Urothelium cell line (cell line): ENCODE measurements around the gene MGST2.

Experiments used
- DNase-seq: peaks from one replicate; pipeline ENCODE4 v3.0.0; 2011; ENCODE audit warnings: low spot score, mixed read lengths
- FAIRE-seq: peaks from 2 replicates; lab custom pipeline; 2011; peaks lifted over from hg19 to GRCh38; lab: Jason Lieb, UNC

MGST2 gene

DNA sequence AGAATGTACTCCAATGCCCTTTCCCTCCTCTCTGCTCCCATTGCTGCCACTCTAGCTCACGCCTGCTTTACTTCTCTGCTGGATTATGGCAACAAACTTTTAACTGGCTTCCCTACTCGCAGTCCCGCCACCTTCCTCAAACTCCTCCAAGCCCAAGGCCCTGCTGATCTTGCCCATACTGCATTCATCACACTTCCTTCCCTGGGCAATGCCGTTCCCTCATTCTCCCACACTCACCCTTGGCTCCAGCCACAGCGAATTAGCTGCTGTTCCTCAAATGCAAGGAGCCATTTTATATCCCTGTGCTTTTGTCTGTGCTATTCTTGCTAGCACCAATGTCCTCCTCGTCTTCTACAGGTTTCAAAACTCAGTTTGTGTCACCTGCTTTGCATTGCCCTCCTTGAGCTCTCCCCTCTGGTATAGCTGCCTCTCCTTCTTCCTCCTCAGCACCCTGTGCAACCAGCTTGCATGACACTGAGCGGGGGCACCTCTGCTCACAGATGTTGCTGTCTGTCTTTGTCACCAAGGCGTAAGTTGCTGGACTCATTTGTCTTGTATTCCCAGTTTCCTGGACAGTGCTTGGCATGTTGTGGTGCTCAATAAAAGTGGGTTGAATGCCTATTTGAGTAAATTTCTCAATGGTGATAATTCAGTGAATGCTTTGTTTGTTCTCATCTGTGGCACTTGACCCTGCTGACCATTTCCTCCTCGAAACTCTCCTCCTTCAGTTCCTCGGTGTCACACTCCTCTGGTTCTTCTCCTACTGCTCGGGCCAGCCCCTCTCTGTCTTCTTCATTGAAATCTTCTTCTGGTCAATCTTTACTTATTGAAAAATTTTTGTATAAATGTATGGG is 22.4 kb upstream of the MGST2 start:
- FAIRE-seq (no peak), DNase-seq (no peak)

DNA sequence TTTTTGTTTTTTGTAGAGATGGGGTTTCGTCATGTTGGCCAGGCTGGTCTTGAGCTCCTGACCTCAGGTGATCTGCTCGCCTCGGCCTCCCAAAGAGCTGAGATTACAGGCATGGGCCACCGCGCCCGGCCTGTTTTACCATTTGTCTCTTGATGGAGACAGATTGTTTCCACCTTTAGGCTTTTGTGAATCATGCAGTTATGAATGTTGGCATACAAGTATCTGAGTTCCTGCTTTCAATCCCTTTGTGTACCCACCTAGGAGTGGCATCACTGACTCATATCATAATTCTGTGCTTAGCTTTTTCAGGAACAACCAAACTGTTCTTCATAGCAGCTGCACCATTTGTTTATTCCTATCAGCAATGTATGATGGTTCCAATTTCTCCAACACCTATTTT is 20.2 kb upstream of the MGST2 start:
- FAIRE-seq (no peak), DNase-seq (no peak)

DNA sequence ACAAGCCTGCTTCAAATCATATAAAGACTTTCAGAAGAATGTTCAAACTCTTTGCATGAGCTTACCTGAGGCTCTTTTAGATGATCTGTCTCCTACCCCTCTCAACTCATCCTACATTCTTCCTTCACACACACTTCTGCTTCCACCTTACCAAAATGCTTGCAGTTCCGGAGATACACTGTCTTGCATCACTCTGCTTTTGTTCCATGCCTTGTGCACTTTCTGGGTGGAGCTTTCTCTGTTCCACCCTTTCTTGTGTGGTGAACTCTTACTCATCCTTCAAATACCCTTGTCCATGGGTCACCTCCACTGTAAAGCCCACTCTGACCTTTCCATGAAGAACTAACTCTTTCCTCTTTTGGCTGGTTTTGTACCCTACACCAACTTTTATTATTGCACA is 18.4 kb upstream of the MGST2 start:
- DNase-seq (no peak), FAIRE-seq (no peak)

DNA sequence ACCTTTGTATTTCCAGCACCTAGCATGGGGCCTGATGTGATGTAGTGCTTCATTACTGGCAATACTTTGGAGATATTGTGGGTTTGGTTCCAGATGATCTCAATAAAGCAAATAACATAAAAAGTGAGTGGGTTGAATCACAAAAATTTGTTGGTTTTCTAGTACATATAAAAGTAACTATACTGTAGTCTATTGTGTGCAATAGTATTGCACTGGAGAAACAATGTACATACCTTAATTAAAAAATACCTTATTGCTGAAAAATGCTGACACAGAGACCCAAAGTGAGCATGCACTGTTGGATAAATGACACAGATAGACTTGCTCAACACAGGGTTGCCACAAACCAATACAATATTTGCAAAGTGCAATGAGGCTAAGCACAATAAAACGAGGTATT is 17.7 kb upstream of the MGST2 start:
- FAIRE-seq (no peak), DNase-seq (no peak)

DNA sequence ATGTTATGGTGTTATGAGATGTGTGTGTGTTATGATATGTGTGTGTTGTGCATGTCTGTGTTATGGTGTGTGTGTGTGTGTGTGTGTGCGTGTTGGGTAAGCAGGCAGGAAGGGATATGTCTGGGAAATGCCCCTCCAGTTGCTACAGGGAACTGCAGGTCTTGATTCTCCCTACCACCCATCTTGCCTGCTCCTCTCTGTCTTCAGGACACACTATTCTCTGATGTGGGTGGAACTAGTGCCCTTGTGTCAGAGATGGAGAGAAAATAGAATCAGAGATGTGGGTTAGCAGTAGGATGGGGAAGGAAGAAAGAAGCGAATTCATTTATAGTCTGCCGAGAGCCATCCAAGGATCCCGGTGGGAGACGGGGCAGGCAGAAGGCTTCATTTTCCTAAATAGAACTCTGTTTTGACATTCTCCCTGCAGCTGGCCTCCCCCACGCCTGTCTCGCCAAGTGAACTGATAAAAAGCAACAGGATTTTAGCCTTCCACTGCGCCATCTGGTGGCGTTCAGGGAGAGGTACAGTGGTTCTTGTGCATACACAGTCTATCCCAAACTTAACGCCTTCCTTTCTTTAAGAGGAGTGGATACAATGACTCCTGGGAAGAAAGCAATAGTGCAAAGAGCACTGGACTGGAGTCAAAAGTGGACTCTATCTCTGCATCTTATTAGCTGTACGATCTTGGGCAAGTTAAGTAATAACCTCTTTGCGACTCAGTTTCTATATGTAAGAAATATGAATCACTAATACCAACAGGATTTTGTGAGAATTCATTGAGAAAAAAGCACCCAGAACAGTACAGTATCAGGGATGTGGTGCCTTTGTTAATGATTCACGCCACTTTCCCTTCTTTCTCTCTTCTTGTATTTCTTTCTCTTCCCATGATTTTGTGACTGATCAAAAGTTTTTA is 14.1 kb upstream of the MGST2 start:
- DNase-seq (peak; percentile 68), FAIRE-seq (no peak)

DNA sequence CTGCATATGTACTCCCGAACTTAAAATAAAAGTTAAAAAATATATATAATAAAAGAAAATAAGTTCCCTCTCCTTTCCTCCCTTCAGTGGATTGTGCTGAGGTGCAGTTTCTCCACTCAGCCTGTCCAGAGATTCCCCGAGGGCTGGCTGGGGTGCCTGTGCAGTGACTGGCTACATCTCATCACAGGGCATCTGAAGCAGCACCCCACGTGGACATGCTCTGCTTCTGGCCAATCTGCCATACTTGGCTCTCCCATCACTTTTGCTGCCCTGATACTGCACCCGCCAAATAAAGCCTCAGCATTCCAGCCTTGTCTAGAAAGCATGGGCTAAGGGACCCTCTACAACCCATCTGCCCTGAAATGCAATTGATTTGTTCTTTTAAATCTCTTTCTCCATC is 11.1 kb upstream of the MGST2 start:
- DNase-seq (no peak), FAIRE-seq (no peak)

DNA sequence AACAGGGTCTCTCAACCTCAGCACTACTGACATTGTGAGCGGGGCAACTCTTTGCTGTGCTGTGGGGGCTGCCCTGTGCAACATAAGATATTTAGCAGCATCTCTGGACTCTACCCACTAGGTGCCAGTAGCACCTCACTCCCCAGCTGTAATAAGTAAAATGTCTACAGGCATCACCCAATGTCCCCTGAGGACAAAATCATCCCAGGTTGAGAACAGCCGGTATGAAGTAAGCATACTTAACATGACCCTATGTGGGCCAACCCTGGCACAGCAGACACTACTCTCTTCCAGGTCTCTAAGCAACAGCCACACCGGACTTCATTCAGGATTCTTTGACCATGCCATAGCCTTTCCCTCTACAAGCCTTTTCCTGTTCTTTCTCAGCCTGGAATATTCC is 10.5 kb upstream of the MGST2 start:
- FAIRE-seq (no peak), DNase-seq (no peak)

DNA sequence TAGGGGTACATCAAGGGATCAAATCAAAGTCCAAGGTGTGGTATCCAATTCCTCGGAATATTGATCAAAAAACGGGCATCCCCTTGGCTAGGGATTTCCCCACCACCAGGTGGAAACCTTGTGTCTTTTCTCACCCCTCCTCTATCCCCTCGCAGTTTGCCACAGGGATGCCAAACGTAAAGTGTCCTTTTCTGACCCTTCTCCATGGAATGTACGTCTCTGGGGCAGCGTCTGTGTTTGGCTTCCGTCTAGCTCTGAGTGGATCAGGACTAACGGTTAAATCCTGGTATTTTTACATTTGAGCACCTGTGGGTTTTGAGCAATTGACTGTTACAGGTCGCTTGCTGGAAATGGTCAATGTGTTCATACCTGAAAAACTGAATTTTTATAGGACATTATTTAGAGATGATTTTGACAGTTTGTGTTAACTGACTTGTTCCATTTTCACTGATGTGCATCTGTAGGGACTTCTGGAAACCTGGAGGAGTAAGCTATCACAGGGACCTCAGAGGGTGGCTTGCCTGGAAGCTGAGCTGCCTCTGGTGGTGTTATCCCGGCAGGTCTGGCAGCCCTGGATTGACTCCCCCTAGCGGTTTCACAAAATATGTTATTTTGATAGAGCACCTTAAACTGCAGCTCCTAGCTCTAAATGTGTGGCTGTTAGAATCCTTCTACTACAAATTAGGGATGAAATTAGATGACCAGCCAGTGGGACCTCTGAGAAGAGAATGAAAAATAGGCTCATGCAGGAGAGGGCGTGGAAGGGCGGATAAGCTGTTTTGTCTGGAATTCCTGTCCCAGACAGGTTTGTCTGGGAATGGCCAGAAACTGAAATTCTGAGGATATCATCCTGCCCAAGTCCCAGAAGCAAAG is 8.8 kb upstream of the MGST2 start:
- DNase-seq (peak; percentile 83), FAIRE-seq (no peak)

DNA sequence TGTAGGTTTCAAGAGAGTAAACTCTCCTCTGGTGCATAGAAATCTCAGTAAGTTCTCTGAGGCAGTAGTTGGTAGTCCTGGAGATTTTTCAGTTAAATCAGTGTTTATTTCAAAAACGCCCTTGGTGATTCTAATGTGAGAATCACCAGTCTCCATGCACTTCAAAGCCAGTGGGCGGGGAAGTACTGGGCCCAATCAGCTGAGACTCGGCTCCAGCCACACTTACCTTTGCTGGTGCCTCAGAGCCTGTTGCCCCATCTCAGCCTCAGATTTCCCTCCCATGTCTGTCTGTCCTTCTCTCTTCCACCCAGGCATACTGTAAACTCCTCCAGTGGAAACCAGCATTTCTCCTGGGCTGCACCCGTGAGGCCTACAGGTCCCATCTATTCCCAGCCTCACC is 7.4 kb upstream of the MGST2 start:
- FAIRE-seq = no peak

DNA sequence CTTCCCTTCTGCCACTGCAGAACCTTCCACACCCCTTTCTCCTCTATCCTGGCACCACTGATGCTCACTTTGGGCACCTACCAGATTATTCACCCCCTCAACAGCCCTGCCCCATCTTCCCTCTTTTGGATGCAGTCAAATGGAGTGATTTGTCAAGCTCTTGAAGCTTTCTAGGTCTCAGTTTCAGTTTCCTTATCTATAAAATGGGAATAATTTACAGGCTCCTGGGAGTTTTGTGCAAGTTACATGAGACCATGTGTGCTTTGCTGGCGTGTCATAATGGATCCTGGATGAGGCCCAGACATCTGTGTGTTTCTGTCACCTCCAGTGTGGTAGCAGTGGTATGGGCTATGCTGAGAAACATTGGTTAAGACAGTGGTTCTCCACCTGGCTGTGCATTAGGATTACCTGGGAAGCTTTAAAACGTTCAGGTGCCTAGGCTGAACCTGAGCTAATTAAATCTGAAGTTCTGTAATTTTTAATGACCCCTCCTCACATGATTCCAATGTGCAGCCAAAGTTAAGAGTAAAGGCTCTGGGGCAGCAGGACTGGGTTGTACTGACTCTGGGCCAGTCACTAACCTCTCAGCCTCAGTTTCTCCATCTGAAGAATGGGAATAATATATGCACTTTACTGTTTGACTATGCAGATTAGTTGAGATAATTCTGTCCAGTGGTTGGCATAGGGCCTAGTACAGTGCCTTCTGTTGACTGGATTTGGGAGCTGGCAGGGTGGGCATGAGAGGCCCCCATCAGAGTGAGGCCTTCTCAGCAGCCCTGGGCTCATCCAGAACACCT is 6.8 kb upstream of the MGST2 start:
- DNase-seq (no peak), FAIRE-seq (no peak)

More for the DNA sequence above, 7.4 kb upstream of the MGST2 start:
- DNase-seq = no peak

DNA sequence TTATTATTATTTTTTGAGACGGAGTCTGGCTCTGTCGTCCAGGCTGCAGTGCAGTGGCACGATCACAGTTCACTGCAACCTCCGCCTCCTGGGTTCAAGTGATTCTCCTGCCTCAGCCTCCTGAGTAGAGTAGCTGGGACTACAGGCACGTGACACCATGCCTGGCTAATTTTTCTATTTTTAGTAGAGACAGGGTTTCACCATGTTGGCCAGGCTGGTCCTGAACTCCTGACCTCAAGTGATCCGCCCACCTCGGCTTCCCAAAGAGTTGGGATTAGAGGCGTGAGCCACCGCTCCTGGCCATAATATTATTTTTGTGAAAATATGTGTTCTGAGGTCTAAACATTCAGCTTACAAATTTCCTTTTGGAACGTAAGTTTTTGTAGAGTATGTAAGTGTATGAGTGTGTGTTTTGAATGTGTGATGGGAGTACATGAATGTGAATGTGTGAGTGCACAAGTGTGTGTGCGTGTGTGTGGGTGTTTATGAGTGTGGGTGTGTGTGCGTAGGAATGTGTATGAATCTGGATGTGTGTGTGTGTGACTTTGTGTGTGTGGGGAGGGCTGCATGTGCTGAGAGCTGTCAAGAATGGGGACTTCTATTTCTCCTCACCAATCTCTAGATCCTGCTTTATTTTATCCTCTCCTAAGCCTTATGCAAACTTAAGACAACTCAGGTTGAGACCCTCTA is 5.7 kb upstream of the MGST2 start:
- FAIRE-seq = no peak
- no peak for DNase-seq

DNA sequence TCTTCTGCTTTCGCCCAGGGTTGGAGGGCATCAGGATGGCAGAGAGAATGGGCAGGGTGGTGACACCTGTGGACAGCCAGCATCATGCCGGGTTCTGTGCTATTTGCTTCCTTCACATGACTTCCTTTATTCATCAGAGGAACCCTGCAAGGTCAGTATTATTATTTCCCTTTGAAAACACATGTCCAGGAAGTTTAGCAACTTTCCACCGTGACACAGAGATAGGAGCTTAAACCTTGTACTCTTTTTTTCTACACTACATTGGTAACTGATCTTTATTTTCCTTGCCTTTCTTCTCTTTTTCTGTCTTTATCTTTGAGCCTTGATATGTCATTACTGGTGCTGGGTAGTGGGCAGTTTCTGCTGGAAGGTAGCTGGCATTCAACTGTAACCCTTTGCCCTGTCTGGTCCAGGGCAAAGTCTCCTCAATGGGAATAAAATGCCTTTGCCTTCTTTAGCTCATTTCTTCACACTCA is 5.0 kb upstream of the MGST2 start:
- no peak for FAIRE-seq

DNA sequence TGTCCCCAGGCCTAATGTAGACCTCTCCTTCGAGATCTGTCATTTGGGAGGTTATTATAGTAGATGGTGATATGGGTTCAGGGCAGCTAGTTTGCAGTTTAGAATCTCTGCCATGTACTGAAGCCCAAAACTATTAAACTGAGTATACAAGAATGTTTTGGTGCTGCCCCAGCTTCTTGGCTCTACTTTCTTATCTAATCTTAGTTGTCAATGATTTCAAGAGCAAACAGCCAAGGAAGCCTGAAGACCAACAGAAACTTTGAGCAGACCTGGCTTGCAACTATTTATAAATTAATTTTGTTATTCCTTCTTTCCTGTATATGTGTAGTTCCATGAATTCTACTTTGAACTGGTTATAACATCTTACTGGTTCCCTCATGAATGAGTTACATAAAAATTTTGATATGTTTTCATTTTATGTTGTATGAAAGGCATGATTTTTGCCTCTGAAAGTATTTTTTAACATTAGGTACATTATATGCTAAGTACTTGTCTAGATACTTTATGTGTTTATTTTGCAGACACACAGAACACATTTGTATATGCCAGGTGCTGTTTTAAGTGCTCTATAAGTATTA is 2.0 kb upstream of the MGST2 start:
- no peak for FAIRE-seq
- no peak for DNase-seq

More for the DNA sequence above, 5.0 kb upstream of the MGST2 start:
- no peak for DNase-seq

DNA sequence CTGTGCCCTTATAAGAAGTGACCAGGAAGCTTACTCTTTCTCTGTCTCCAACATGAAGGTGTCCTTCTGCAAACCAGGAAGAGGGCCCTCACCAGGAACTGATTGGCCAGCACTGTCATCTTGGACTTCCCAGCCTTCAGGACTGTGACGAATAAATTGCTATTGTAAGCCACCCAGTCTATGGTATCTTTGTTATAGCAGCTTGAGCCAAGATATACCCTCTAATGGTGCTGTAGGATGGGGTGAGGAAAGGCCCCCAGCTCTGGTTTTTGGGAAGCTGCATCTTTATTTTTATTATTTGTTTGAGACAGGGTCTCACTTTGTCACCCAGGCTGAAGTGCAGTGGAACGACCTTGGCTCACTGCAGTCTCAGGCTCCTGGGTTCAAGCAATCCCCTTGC is 1.2 kb upstream of the MGST2 start:
- DNase-seq = no peak
- no peak for FAIRE-seq

DNA sequence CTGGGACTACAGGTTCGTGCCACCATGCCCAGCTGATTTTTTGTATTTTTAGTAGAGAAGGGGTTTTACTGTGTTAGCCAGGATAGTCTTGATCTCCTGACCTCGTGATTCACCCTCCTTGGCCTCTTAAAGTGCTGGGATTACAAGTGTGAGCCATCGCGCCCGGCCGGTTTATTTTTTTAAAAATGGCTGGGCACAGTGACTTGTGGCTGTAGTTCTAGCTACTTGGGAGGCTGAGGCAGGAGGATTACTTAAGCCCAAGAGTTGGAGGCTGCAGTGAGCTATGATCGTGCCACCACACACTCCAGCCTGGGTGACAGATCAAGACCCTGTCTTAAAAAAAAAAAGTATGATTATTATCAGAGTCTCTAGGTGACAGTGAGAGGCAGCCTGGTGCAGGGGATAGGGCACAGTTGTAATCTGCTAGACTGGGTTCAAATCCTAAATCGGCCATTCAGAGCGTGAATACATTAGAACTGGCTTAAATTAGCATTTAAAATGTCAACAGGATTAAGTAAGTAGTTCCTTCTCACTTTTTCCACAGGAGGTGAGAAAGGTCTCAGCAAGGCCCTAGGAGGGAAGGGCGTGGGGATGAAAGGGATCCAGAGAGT is 435 bp upstream of the MGST2 start:
- DNase-seq = no peak
- no peak for FAIRE-seq

DNA sequence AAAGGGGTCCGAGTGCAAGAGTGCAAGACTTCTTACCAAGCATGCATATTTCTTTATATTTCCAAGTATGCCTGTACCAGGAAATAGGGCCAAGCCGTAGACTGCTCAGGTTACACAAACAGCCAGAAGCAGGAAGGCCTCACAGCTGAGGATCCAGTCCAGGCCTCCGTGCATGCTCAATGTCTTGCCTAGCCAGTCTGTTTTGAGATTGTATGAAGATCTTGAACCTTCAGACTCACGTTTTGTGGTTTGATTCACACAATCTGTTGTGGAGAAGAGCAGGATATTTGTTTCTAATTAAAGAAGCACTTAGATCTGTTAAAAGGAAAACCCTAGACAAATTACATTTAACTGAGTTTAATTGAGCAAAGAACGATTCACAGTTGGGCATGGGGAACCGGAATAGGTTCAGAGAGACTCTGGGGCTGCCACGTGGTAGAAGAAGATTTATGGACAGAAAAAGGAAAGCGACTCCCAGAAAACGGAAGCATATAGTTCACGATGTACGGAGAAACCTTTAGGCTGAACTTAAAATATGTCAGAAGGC is 1.2 kb downstream of the MGST2 start:
- DNase-seq (peak; percentile 34), FAIRE-seq (no peak)

DNA sequence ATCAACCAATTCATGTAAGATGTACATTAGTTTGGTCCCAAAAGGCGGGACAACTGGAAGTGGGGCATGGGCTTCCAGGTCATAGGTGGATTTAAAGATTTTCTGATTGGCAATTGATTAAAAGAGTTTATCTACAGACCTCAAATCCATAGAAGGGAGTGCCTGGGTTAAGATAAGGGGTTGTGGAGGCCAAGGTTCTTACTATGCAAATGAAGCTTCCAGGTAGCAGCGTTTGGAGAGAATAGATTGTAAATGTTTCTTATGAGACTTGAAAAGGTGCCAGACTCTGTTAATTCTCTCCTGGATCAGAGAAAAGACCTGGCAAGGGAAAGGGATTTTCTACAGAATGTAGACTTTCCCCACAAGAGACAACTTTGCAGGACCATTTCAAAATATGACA is 2.4 kb downstream of the MGST2 start:
- FAIRE-seq (no peak), DNase-seq (no peak)

DNA sequence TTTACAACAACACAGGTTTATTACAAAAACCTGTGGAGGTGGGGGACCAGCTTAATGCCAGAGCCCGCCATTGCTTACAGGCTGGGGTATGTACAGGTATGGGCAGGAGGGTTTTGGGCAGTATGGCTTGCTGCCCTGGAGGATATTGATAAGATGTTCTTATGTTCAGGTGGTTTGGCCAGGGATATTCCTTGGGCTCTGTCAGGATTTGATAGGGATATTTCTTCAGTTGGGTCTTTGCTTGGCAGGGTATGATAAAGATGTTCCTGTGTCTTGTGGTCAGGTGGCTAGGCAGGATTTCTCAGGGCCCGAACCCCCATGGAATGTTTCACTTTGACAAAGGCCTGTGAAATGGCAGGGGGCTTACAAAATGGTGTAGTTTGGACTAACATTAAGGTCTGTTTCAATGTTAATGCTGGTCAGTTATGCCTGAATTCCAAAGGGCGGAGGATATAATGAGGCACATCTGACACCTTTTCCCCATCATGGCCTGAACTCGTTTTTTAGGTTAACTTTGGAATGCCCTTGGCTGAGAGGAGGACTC is 3.1 kb downstream of the MGST2 start:
- FAIRE-seq = no peak
- DNase-seq = no peak
